Trophoblast cell (in vitro differentiated cells and primary cell): Measurements from ENCODE around the gene SH3TC1.

ENCODE experiments used
- DNase-seq, 2 donors: peaks; one replicate each; pipeline ENCODE4 v3.0.0-alpha.2; 2016
- H2AFZ ChIP-seq: 2 replicates; pipeline ENCODE4 v1.6.1; 2013; ENCODE audit warnings: low read length, moderate library complexity, mild to moderate bottlenecking; ENCODE audit not compliant: insufficient read depth, poor library complexity
- H2AK5ac ChIP-seq: 2 replicates; pipeline ENCODE4 v1.6.1; 2013; ENCODE audit warnings: mild to moderate bottlenecking, low read length
- H2BK120ac ChIP-seq: 2 replicates; pipeline ENCODE4 v1.6.1; 2013; ENCODE audit warnings: low read length, mild to moderate bottlenecking, moderate library complexity; ENCODE audit not compliant: insufficient read depth, poor library complexity
- H2BK12ac ChIP-seq: 2 replicates; pipeline ENCODE4 v1.6.1; 2013; ENCODE audit warnings: mild to moderate bottlenecking, low read length, moderate library complexity
- H2BK5ac ChIP-seq: 2 replicates; pipeline ENCODE4 v1.6.1; 2013; ENCODE audit warnings: low read length, low read depth, moderate library complexity, mild to moderate bottlenecking; ENCODE audit not compliant: poor library complexity
- H3K14ac ChIP-seq: 2 replicates; pipeline ENCODE4 v1.6.1; 2013; ENCODE audit warnings: mild to moderate bottlenecking, low read length
- H3K18ac ChIP-seq: 2 replicates; pipeline ENCODE4 v1.6.1; 2013; ENCODE audit warnings: mild to moderate bottlenecking, low read length
- H3K23ac ChIP-seq: 2 replicates; pipeline ENCODE4 v1.6.1; 2013; ENCODE audit warnings: low read length
- H3K27ac ChIP-seq: 2 replicates; pipeline ENCODE4 v1.5.1; 2013; ENCODE audit warnings: low read depth, mild to moderate bottlenecking, inconsistent platforms, low read length, moderate library complexity
- H3K27me3 ChIP-seq: 2 replicates; pipeline ENCODE4 v1.6.1; 2013; ENCODE audit warnings: inconsistent platforms, mild to moderate bottlenecking, low read length, moderate library complexity; ENCODE audit not compliant: insufficient read depth
- H3K36me3 ChIP-seq, 2 experiments: 1 replicate in 1 of 2; 2 replicates in 1 of 2; pipeline ENCODE4 v1.6.1; 2013; ENCODE audit warnings: low read length in 2 of 2, mild to moderate bottlenecking in 2 of 2, moderate library complexity in 1 of 2; ENCODE audit not compliant: insufficient read depth in 2 of 2, control insufficient read depth in 1 of 2
- H3K4ac ChIP-seq: 2 replicates; pipeline ENCODE4 v1.6.1; 2013; ENCODE audit warnings: low read depth, mild to moderate bottlenecking, low read length, moderate library complexity
- H3K4me1 ChIP-seq, 2 experiments: 1 replicate in 1 of 2; 2 replicates in 1 of 2; pipeline ENCODE4 v1.6.1; 2013; ENCODE audit warnings: low read length in 2 of 2, mild to moderate bottlenecking in 2 of 2, moderate library complexity in 1 of 2; ENCODE audit not compliant: insufficient read depth in 2 of 2, control insufficient read depth in 1 of 2
- H3K4me2 ChIP-seq: 2 replicates; pipeline ENCODE4 v1.6.1; 2013; ENCODE audit warnings: inconsistent platforms, mild to moderate bottlenecking, low read length, moderate library complexity
- H3K4me3 ChIP-seq: 2 replicates; pipeline ENCODE4 v1.5.1; 2013; ENCODE audit warnings: mild to moderate bottlenecking, low read depth, low read length, inconsistent platforms
- H3K79me1 ChIP-seq: one replicate; pipeline ENCODE4 v1.6.1; 2013; ENCODE audit warnings: low read length
- H3K79me2 ChIP-seq: 2 replicates; pipeline ENCODE4 v1.6.1; 2013; ENCODE audit warnings: low read length, mild to moderate bottlenecking; ENCODE audit not compliant: control insufficient read depth, insufficient read depth, poor library complexity
- H3K9ac ChIP-seq: 2 replicates; pipeline ENCODE4 v1.6.1; 2013; ENCODE audit warnings: mild to moderate bottlenecking, low read length
- H3K9me3 ChIP-seq: 2 replicates; pipeline ENCODE4 v1.6.1; 2013; ENCODE audit warnings: low read depth, mild to moderate bottlenecking, control low read depth, inconsistent platforms, low read length; ENCODE audit not compliant: insufficient read depth
- H4K12ac ChIP-seq: 2 replicates; pipeline ENCODE4 v1.6.1; 2013; ENCODE audit warnings: low read depth, mild to moderate bottlenecking, low read length, moderate library complexity
- H4K8ac ChIP-seq: 2 replicates; pipeline ENCODE4 v1.6.1; 2013; ENCODE audit warnings: low read depth, mild to moderate bottlenecking, low read length, moderate library complexity
- H4K91ac ChIP-seq: one replicate; pipeline ENCODE4 v1.6.1; 2013; ENCODE audit warnings: low read depth, mild to moderate bottlenecking, low read length, moderate library complexity
- WGBS: extraction: QIAGEN DNeasy Blood & Tissue Kit; methylation state at CpG from one replicate; pipeline ENCODE4 v1.1.7; 2013; ENCODE audit warnings: missing lambda C conversion rate; ENCODE audit not compliant: insufficient read length, insufficient coverage; ENCODE audit errors: extremely low coverage; 5-methylcytosine and 5-hydroxymethylcytosine counted together

SH3TC1 gene

DNA sequence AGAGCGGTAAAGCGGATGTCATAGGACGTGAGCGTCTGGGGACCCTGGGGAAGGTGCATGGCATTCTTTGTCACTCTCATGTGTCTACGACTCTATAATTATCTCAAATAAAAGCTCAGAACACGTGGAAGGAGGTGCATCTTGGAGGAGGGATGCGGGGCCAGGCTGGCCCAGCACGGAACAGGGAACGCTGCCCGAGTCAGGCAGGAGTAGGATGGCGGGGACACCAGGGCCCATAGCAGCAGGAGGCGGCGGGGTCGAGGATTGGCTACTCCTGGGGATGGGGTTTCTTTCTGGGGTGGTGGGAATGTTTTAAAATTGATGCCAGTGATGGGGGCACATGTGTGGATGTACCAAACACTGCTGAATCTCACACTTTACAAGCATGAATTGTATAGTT is 65.0 kb downstream of the SH3TC1 start:
- peaks cover 39% of the 10 kb centered on the region for H3K79me1 ChIP-seq
- no peak overlapping the region for H2AFZ ChIP-seq
- H2AK5ac ChIP-seq, result peak overlapping the region; percentile 76
- H2BK120ac ChIP-seq, result no peak overlapping the region
- no peak overlapping the region for H3K4ac ChIP-seq
- H4K12ac ChIP-seq, result no peak overlapping the region
- no peak overlapping the region for H2BK5ac ChIP-seq
- no peak for DNase-seq
- no peak overlapping the region for H3K27ac ChIP-seq
- no peak overlapping the region for H3K14ac ChIP-seq
- peaks cover 5% of the 10 kb centered on the region for H3K79me2 ChIP-seq
- no peak overlapping the region for H3K23ac ChIP-seq
- peak overlapping the region; percentile 48 for H4K91ac ChIP-seq
- no CpG with 5 or more reads among the region's 14 CpGs for WGBS
- H3K9me3 ChIP-seq, result peaks cover 4% of the 10 kb centered on the region
- H3K27me3 ChIP-seq, result no peaks in the 10 kb centered on the region
- H3K9ac ChIP-seq, result no peak overlapping the region
- no peak overlapping the region for H3K18ac ChIP-seq
- H2BK12ac ChIP-seq, result peak overlapping the region; percentile 54
- H3K4me2 ChIP-seq, result no peak overlapping the region
- H3K4me1 ChIP-seq, result peaks cover 44 to 45% of the 10 kb centered on the region in 2 experiments
- H3K4me3 ChIP-seq, result no peak overlapping the region
- no peaks in the 10 kb centered on the region for H3K36me3 ChIP-seq
- no peak overlapping the region for H4K8ac ChIP-seq

DNA sequence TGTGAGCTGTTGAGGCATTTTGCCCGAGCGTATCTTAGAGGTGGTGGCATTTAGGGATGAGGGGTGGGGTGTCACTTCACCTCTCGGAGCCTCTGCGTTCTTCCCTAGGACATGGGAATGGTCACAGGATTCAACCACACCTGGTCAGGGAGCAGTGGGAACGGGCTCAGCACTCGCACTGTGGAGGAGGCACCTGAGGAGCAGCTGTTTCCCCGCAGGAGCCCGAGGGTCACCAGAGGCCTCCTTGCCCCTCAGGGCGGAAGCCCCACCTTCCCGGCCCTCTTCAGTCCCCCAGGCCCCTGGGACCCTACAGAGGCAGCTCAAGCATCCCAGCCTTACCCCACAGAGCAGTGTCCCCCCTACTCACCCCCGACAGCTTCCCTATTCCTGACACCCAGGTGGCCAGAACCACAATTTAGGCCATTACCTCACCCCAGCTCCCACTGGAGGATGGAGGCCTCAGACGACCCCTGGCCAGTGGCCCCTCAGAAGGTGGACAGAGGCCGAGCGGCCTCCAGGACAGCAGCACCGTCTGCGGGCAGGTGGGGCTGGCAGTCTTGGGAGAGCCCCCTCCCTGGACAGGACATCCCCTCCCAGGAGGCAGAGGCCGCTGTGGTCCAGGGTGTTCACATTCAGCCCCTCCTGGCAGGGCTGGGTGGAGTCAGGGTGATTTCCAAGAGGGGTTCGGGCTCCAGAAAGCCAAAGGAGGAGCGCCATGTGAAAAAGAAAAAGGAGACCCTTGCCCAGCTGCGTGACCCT is 66.3 kb downstream of the SH3TC1 start:
- peaks cover 5% of the 10 kb centered on the region for H3K79me2 ChIP-seq
- peak overlapping the region; percentile 73 for H2BK12ac ChIP-seq
- H3K4me1 ChIP-seq, result peaks cover 44 to 45% of the 10 kb centered on the region in 2 experiments
- no peak overlapping the region for H3K9ac ChIP-seq
- no peak overlapping the region for H3K4me2 ChIP-seq
- DNase-seq, result no peak
- H3K79me1 ChIP-seq, result peaks cover 37% of the 10 kb centered on the region
- peak overlapping the region; percentile 13 for H3K14ac ChIP-seq
- WGBS, result no CpG with 5 or more reads among the region's 20 CpGs
- H3K4me3 ChIP-seq, result no peak overlapping the region
- no peak overlapping the region for H3K18ac ChIP-seq
- H4K91ac ChIP-seq, result peak overlapping the region; percentile 25
- no peak overlapping the region for H2AFZ ChIP-seq
- no peak overlapping the region for H3K4ac ChIP-seq
- peak overlapping the region; percentile 70 for H2AK5ac ChIP-seq
- H3K27me3 ChIP-seq, result peaks cover 3% of the 10 kb centered on the region
- H2BK5ac ChIP-seq, result peak overlapping the region; percentile 7
- no peak overlapping the region for H4K8ac ChIP-seq
- H3K9me3 ChIP-seq, result peaks cover 3% of the 10 kb centered on the region
- peak overlapping the region; percentile 5 for H2BK120ac ChIP-seq
- H3K27ac ChIP-seq, result no peak overlapping the region
- H3K36me3 ChIP-seq, result no peaks in the 10 kb centered on the region
- no peak overlapping the region for H3K23ac ChIP-seq
- H4K12ac ChIP-seq, result no peak overlapping the region

DNA sequence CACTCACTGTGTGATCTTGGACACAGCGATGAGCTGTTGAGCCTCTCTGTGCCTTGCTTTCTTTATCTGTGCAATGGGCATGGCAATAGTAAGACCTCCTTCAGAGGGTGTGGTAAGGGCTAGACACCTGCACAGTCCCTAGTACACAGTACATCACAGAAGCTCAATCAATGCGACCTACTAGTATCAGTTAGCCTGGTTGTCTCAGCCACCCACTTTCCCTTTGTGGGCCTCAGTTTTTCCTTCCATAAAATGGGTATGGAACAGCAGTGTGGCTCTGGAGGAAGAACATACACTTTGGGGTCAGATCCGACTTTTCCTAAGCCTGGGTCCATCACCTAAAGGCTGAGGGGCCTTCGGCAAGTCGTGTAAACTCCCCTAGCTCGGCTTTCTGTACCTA is 67.0 kb downstream of the SH3TC1 start:
- H2AFZ ChIP-seq, result no peak overlapping the region
- no peak overlapping the region for H4K8ac ChIP-seq
- H3K79me1 ChIP-seq, result peaks cover 35% of the 10 kb centered on the region
- no peak overlapping the region for H2BK120ac ChIP-seq
- DNase-seq, result no peak
- peak overlapping the region; percentile 13 for H4K91ac ChIP-seq
- H2BK5ac ChIP-seq, result no peak overlapping the region
- H3K9me3 ChIP-seq, result peaks cover 3% of the 10 kb centered on the region
- peaks cover 47 to 49% of the 10 kb centered on the region in 2 experiments for H3K4me1 ChIP-seq
- H4K12ac ChIP-seq, result no peak overlapping the region
- H3K14ac ChIP-seq, result no peak overlapping the region
- no peak overlapping the region for H3K4me2 ChIP-seq
- no peaks in the 10 kb centered on the region for H3K36me3 ChIP-seq
- H3K79me2 ChIP-seq, result peaks cover 5% of the 10 kb centered on the region
- peak overlapping the region; percentile 38 for H2BK12ac ChIP-seq
- H3K18ac ChIP-seq, result no peak overlapping the region
- H3K4me3 ChIP-seq, result no peak overlapping the region
- WGBS, result no CpG with 5 or more reads among the region's 6 CpGs
- no peak overlapping the region for H3K23ac ChIP-seq
- no peak overlapping the region for H3K4ac ChIP-seq
- H3K27me3 ChIP-seq, result peaks cover 3% of the 10 kb centered on the region
- H2AK5ac ChIP-seq, result peak overlapping the region; percentile 56
- H3K9ac ChIP-seq, result no peak overlapping the region
- H3K27ac ChIP-seq, result no peak overlapping the region

DNA sequence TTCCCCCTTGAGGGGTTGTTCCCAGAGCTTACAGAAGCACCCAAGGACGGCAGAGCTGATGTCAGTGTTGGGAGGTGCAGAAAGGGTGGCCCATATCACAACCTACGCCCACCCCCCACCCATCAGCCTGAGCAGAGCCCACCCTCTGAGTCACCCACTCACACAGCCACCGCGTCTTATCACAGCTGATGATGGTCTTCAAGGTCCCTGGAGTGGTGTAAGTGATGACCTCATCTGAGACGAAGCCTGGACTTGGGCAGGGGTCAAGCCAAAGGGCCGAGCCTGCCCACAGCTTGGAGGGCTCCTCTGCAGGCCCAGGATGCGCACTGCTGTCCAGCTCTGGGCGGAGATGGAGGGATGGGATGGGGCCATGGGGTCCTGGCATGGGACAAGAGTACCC is 67.4 kb downstream of the SH3TC1 start:
- Histone ChIP-seq H3K18ac (no peak overlapping the region), H2BK120ac (no peak overlapping the region)

More for the DNA sequence above, 67.4 kb downstream of the SH3TC1 start:
- no CpG with 5 or more reads among the region's 8 CpGs for WGBS
- Histone ChIP-seq H3K4me1 (peaks cover 43 to 45% of the 10 kb centered on the region in 2 experiments), H2AK5ac (peak overlapping the region; percentile 56), H2BK5ac (no peak overlapping the region), H3K4ac (no peak overlapping the region), H3K27ac (no peak overlapping the region), H3K4me2 (no peak overlapping the region), H4K12ac (no peak overlapping the region), H3K23ac (no peak overlapping the region), H3K36me3 (no peaks in the 10 kb centered on the region), H2BK12ac (no peak overlapping the region), H3K9me3 (peaks cover 3% of the 10 kb centered on the region), H3K79me2 (peaks cover 5% of the 10 kb centered on the region), H4K8ac (no peak overlapping the region), H3K4me3 (no peak overlapping the region), H3K79me1 (peaks cover 31% of the 10 kb centered on the region), H4K91ac (peak overlapping the region; percentile 21), H3K27me3 (peaks cover 3% of the 10 kb centered on the region), H3K9ac (no peak overlapping the region), H3K14ac (no peak overlapping the region), H2AFZ (no peak overlapping the region)
- DNase-seq, result peak; percentile 37 to 38
